A549 (cell line): ENCODE data around the gene PADI4.

ENCODE experiments used
- CBX2 ChIP-seq: fragments of 200-600 bp; sonication (generic); IDR thresholded peaks from 2 replicates; pipeline ENCODE4 v1.6.1; 2016; ENCODE audit warnings: low read depth, mild to moderate bottlenecking, borderline replicate concordance
- POLR2A ChIP-seq: IDR thresholded peaks from 2 replicates; pipeline ENCODE4 v1.6.1; 2012; ENCODE audit warnings: mild to moderate bottlenecking, low read length
- TF ChIP-seq, protein P1 (sequence below): fragments of >200 bp; sonication (Bioruptor Twin); formaldehyde crosslinking; IDR thresholded peaks from 3 replicates; pipeline ENCODE4 v1.5.1; 2016

DNA sequence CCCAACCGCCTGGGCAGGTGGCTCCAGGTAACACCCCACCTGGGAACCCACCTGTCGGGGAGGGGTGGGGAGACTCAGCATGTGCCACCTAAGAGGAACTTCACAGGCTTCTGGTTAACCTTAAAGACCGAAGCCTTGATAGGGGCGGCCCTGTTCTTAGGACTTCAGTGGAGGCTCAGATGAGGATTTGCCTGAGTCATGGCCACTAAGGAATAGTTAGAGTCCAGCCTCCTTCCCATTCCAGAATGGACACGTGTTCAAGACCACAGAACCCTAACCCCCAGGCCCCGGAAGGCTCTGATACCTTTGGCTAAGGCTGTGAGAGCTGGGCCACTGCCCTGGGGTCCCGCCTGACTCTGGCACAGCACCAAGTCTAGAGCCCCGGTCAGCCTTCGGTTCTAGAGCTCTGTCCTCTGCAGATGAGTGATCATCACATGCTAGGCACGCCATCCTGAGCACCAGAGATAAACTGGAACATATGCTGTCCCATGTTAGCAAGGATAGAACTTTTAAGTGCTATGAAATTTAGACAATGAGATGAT lies 84.3 kb downstream of the PADI4 start:
- TF ChIP-seq POLR2A (no peak), CBX2 (no peak)
- TF ChIP-seq, protein P1, sequence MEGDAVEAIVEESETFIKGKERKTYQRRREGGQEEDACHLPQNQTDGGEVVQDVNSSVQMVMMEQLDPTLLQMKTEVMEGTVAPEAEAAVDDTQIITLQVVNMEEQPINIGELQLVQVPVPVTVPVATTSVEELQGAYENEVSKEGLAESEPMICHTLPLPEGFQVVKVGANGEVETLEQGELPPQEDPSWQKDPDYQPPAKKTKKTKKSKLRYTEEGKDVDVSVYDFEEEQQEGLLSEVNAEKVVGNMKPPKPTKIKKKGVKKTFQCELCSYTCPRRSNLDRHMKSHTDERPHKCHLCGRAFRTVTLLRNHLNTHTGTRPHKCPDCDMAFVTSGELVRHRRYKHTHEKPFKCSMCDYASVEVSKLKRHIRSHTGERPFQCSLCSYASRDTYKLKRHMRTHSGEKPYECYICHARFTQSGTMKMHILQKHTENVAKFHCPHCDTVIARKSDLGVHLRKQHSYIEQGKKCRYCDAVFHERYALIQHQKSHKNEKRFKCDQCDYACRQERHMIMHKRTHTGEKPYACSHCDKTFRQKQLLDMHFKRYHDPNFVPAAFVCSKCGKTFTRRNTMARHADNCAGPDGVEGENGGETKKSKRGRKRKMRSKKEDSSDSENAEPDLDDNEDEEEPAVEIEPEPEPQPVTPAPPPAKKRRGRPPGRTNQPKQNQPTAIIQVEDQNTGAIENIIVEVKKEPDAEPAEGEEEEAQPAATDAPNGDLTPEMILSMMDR = no peak
